Stimulated activated CD8-positive, alpha-beta memory T cell treated with anti-CD3 and anti-CD28 coated beads, Interleukin-12 subunit alpha, Interleukin-12 subunit beta, amount 100 ng/mL, for 24 hours (primary cell): ENCODE results near the gene CBLC.

Source experiments
- DNase-seq: peaks from one replicate; pipeline ENCODE4 v3.0.0-alpha.2; 2020; ENCODE audit errors: extremely low read depth

The CBLC gene

DNA sequence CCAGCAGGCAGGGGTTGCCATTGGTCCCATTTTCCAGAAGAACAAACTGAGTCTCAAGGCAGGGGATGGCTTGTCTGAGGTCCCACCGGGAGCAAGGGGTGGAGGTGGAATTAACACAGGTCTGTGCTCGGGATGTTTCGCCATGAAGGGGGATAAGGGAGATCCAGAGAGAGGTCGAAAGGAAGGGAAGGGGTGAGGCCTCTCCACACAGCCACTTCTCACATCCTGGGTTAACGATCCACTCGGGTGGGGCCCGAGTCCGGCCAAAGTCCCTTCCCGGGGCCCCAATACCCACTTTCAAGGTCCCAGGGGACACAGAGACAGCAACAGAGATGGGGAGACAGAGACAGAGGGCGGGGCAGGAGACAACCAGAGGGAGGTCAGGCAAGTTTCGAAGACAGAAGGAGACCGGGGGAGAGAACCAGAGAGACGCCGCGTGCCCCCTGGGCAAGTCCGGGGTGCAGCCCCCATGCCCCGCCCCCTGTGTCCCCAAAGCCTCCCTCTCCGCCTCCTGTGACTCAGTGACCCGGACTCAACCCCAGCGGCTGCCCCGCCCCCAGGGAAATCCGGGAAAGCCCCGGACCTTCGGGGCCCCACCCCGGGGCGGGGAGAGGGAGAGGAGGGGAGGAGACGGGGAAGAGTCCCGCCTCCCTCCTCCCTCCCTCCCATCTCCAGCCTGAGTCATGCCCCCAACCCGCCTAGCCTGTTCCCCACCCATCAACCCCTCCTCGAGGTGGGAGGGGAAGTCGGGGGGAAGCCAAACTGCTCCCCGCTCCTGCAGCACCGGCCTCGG is 30.5 kb upstream of the CBLC start:
- DNase-seq = peak; percentile 85

GRCh38 chr19:44747739-44748425 is 29.8 kb upstream of the CBLC start:
- no peak for DNase-seq

DNA sequence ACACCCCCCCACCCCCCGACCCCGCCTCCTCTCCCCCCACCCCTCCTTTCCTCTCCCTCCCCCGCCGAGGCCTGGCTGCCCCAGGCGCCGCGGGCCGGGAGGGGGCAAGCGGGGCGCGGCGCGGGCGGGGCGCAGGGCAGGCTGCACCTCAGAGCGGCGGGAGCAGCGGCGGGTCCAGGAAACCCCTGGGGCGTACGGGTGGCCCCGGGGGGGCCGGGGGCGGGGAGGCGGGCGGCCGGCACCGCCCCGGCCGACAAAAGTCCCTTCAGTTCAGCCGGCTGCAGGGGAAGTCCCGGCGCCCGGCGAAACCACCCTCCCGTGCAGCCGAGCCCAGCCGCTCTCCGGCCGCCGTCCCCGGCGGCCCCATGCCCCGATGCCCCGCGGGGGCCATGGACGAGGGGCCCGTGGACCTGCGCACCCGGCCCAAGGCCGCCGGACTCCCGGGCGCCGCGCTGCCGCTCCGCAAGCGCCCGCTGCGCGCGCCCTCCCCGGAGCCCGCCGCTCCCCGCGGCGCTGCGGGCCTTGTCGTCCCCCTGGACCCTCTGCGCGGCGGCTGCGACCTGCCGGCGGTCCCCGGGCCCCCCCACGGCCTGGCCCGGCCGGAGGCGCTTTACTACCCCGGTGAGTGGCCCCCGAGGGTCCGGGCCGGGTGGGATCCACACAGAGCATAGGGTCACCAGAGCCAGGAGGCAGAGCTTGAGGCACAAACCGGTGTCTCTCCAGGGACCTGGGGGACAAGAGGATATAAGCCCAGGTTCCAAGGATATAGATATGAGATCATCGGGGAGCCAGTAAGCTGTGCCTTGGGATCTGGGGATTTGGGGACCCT is 29.1 kb upstream of the CBLC start, which contains the start of gene BCL3:
BCL3 (plus strand) TSS at position 283 of the 829 bp plus-strand sequence; CDS start at position 366, 83 bp downstream.
- DNase-seq = no peak

DNA sequence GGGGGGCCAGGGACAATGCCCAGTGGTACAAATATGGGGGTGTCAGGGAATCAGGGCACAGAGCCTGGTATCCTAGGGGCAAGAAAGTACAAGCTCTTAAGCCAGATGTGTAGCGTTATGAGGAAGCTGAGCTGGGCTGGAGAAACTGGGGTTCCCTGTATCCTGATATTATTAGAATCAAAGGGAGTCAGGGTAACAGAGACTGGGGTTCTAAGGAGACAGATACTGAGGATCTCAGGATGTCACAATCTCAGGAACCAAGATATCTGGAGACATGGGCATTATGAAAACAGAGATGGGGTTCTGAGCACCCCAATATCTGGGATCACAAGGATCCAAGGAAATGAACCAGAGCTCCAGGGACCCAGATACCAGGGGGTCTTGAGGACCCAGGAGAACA is 28.4 kb upstream of the CBLC start:
- no peak for DNase-seq

DNA sequence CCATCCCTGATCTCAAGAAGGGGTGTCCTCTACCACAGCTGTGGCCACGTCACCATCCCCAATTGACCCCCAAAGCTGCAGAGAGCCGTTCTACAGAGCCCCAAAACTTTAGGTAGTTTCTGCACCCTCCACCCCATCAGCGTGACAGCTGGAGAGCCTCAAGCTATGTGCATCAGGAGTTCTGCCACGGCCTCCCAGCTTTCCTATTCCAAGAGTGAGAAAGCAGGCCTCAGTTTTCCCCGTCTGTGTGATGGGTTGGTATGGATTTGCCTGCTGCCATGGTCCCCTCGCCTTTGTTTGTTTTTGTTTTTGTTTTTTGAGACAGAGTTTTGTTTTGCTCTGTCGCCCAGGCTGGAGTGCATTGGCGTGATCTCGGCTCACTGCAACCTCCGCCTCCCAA is 27.7 kb upstream of the CBLC start:
- DNase-seq = no peak

DNA sequence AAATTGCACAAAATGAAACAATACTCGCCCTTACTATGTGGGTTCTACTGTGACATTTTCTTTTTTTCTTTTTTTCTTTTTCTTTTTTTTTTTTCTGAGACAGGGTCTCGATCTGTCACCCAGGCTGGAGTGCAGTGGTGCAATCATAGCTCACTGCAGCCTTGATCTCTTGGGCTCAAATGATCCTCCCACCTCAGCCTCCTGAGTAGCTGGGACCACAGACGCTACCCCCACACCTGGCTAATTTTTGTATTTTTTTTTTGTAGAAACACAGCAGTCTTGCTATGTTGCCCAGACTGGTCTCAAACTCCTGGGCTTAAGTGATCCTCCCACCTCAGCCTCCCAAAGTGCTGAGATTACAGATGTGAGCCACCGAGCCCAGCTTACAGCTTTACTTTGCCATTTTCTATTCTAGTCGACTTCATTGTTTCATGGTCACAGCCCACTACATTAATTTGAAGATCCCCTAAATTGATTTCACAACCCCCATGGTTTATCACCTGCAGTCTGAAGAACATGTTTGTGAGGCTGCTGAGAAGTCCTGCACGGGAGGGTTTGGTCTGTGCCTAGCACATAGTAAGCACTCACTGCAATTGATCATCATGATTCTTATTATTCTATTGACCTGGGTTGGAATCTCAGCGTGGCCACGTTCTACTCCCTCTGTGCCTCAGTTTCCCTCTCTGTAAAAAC is 25.4 kb upstream of the CBLC start:
- DNase-seq = no peak

DNA sequence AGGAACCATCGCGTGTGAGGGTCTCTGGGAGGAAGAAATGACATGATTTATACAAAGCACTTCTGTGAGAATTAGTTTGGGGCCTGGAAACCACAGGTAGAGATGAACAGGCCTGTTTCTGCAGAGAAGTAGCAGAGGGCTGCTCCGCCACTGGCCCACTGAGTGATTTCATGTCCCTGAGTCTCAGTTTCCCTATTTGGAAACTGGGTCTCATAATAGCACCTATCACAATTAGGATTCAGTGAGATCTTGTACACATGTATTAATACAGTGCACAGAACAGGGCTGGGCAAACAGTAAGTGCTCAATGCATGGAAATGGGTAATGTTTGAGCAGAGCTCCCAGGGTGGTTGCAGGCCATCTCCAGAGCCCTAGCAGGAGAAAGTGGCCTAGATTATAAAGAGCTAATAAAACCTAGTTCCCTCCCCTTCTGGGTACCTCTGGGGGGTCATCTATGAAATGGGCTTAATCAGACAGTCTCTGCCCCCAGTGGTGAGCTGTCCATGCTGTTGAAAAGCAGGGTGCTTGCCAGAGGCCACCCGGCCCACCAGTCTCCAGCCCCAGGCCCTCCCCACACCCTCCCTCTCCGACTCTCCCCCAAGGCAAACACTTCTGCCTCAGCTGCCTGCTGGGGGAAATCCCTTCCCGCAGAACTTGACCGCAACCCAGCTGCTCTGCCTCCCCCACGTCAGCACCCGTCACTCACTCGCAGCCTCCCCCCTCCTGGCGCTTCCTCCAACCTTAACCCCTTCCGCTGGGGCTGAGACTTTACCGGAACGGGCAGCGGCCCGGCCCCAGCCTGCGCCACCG is 24.7 kb upstream of the CBLC start:
- peak; percentile 83 for DNase-seq

DNA sequence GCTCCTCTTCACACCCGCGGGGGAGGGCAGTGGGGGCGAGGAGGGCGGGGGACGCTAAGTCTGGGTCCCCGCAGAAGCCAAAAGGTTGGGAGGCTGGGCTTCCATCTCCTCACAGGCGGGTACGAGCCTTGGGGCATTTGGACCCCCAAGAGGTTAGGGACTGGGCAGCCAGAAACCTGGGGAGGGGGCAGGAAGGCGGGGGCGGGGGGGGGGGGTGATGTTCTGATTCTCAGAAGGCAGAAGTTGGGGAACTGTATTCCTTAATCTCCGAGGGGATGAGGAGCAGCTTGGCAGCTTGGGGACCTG is 24.1 kb upstream of the CBLC start:
- DNase-seq = no peak

- peak; percentile 52 for DNase-seq
Observed at GRCh38 chr19:44753932-44754749, 23.5 kb upstream of the CBLC start.

DNA sequence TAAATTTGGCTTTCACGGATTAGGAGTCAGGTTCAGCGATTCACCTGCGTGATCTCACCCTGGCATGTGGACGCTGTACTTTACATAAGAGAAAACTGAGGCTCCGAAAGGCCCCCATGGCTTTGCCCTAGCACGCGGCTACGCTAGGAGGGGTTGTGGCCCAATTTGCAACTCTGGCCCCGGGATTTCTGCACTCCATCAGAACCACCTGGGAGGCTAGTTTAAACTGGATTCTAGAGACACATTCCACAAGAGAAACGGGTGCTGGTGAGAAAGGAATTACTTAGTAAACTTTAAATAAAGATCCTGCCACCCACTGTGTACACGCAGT is 23.0 kb upstream of the CBLC start:
- DNase-seq = no peak

- no peak for DNase-seq
Observed at GRCh38 chr19:44755219-44755618, 22.5 kb upstream of the CBLC start.

DNA sequence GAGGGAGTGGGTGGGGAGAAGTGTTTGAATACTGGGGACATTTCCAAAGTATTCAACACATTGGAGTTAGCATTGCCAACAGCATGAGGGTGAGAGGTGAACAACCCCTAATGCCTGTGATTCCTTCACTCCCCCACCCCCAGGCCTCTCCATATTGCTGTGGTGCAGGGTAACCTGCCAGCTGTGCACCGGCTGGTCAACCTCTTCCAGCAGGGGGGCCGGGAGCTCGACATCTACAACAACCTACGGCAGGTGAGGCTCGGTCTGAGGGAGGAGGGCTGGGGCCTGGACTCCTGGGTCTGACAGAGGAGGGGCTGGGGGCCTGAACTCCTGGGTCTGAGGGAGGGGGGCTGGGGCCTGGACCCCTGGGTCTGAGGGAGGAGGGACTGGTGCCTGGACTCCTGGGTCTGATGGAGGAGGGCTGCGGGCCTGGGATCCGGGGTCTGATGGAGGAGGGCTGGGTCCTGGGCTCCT is 21.6 kb upstream of the CBLC start:
- DNase-seq = no peak

DNA sequence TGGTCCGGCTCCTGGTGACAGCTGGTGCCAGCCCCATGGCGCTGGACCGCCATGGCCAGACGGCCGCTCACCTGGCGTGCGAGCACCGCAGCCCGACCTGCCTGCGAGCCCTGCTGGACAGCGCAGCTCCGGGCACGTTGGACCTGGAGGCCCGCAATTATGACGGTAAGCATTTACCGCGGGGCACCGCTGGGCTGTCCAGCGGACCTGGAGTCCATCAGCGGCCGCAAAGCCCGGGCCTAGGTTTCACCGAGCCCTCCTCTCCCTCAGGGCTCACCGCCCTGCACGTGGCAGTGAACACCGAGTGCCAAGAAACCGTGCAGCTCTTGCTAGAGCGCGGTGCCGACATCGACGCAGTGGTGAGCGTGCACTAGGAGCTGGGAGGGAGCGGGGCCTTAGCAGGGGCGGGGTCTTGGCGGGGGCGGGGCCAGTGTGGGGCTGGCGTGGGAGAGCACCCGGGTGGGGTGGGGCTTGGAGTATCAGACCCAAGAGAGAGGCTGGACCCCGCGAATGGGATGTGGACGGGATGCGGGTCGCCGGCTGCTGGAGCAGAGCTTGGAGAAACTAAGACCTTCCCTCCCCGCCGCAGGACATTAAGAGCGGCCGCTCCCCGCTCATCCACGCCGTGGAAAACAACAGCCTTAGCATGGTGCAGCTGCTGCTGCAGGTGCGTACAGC is 20.5 kb upstream of the CBLC start:
- no peak for DNase-seq

DNA sequence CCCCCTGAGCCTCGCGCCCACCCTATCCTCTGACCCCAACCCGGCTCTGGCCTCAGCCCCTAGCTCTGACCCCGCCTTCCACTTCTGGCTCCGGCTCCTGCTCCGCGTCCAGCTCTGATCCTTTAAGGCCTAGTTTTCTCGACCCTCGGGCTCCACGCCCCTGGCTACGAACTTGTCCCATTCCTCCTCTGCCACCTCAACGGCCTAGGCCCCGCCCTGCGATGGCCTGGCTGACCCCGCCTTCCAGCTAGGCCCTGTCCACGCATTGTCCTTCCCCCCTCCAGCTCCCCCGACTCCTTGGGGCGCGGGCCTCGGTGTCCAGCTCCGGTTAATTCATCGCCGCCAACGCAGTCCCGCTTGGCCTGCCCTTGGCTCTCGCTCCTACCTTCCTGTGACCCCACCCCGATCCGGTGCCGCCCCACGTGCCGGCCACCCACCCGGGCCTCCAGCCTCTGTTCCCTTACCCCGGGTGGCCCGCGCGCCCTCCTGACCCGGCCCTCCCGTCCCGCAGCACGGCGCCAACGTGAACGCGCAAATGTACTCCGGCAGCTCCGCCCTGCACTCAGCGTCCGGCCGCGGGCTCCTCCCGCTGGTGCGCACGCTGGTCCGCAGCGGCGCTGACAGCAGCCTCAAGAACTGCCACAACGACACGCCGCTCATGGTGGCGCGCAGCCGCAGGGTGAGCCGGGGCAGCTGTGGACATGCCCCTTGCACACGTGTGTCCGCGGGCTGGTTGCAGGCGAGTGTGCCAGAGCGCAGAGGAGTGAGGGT is 19.8 kb upstream of the CBLC start:
- no peak for DNase-seq

DNA sequence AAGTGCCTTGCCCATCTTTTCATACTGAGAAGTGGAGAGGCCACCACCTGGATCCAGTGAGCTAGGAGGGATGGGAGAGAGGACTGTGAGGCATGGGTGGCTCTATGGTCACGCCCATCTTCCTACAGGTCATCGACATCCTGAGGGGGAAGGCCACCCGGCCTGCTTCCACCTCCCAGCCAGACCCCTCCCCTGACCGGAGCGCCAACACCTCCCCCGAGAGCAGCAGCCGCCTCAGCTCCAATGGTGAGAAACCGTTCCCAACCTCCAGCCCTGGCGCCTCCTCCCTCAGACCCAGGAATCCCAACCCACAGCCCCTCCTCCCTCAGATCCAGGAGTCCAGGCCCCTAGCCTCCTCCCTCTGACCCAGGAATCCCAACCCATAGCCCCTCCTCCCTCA is 19.1 kb upstream of the CBLC start:
- no peak for DNase-seq

GRCh38 chr19:44759083-44759804 is 18.4 kb upstream of the CBLC start:
- DNase-seq = no peak

DNA sequence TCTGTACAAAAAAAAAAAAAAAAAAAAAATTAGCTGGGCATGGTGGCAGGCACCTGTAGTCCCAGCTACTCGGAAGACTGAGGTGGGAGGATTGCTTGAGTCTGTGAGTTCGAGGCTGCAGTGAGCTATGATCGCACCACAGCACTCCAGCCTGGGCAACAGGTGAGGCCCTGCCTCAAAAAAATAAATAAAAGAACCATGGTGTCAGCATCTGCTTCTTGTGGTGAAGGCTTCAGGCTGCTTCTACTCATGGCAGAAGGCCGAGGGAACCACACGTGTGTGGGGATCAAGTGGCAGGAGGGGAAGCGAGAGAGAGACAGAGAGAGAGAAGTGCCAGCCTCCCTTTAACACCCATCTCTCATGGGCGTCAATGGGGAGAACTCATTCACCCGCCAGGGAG is 15.7 kb upstream of the CBLC start:
- DNase-seq = no peak
